HG03175 (cell line): ENCODE results near the gene RBM8A.

Experiments used
- ATAC-seq: cut with Tn5 transposase; IDR thresholded peaks from one replicate; pipeline ENCODE4 v1.9.1; 2021; ENCODE audit warnings: mild to moderate bottlenecking, moderate library complexity; ENCODE audit not compliant: unreplicated experiment

The RBM8A gene

DNA sequence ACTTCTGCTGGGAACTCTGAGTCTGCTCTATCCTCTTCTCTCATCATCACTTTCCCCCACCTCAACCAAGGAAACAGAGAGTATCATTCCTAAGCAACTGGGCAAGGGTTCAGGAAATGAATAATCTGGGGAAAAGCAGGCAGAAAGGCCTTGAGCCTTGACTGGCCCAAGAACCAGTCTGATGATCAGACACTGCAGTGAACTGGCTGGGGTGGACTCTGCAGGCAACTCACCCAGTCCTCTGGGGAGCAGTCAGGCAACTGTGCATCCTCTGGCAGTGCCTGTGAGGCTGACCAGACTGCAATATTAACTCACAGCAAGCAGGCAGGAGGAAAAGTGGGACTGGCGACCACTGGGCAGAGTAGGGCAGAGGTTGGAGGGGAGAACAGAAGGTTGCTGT is 42.6 kb downstream of the RBM8A start:
- ATAC-seq: no peak

DNA sequence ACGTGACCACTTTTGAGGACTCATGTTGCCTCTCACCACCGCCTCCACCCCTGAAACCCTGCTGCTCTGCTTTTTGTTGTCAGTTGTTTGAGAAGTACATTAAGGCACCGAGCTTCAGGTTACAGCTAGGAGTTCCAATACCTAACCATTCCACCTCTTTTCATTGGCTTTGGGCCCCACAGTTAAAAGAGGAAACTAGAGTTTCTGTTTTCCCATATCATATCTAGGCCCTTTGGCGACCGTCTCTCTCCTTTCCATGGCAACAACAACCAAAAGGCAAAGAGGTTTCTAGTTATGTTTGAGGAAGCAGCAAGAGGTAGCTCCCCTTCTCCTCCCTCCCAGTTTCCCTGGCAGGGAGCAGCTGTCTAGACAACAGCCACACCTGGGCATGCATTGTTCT is 47.5 kb downstream of the RBM8A start:
- ATAC-seq: no peak

- ATAC-seq: no peak
Measured at GRCh38 chr1:145878724-145879123, 48.6 kb downstream of the RBM8A start.

DNA sequence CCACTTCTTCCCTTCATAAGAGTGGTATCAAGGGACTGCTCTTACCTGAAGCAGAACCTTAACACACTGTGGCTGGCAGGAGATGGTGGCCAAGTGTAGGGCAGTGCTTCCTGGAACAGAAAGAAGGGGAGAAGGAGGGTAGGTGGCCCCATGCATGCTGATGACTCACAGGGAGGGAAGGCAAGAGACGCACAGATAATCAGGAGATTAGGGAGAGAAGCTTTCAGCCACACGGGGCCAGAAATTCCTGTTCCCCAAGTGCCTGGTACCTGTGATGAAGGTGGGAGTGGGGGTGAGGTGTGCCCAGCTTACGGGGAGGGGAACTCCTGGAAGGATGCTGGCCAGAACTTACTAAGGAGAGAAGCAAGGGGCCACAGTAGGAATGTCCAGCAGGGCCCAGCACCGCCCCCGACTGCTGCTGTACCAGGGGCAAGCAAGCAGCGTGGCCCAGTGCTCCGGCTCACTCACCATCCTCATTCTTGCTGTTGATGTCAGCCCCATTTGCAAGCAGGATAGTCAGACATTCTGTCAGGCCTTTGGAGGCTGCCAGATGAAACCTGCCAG is 49.3 kb downstream of the RBM8A start:
- ATAC-seq: no peak

- ATAC-seq: no peak
Measured at GRCh38 chr1:145874646-145875045, 52.6 kb downstream of the RBM8A start.

GRCh38 chr1:145871994-145872924 is 55.0 kb downstream of the RBM8A start:
- no peak for ATAC-seq
